Epithelial cell of esophagus (primary cell): ENCODE data around the gene TMC3.

Experiments used
- DNase-seq: peaks from one replicate; pipeline ENCODE4 v3.0.0; 2010; ENCODE audit warnings: low read depth
- H3K4me3 ChIP-seq: 2 replicates; pipeline ENCODE4 v1.5.1; 2011; ENCODE audit warnings: mild to moderate bottlenecking, low read length, control low read depth
- TF ChIP-seq, protein P1 (sequence below): IDR thresholded peaks from 2 replicates; pipeline ENCODE4 v1.5.1; 2011; ENCODE audit warnings: low read depth, mild to moderate bottlenecking, low read length, control low read depth, inconsistent platforms; ENCODE audit not compliant: insufficient read depth; ENCODE audit errors: missing control alignments

The TMC3 gene

DNA sequence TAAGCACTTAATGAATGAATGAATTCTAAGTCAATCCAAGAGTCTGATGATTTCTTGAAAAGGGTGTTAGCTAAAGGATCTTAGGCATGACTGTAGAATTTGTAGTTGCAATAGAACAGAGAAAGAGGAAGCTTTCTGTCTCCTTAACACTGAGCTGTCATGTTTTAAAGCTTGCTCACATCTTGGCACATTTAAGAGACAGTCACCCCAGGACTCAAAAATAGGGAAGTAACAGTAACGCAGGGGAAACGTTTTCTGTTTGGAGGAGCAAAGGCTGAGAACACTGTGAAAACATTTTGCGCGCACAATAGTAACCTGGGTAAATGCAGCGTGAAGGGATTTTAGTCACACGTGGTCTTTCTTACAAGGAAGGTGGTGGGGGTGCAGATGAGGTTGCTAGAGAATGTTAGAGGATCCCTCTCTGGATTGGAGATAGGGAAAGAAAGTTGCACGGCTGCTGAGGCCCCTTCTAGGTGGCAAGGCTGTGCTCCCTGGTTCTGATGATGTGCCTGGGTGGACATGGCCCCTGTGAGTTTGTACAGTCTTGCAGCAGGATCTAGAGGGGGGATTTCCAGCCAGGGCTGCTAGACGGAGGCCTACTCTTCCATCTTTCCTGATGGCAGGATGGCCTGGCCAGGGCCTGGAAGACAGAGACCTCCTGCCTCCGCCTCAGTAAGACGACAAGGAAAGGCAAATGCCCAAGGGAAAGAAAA is 62.1 kb downstream of the TMC3 start:
- H3K4me3 ChIP-seq, result no peak overlapping the region
- TF ChIP-seq, protein P1, sequence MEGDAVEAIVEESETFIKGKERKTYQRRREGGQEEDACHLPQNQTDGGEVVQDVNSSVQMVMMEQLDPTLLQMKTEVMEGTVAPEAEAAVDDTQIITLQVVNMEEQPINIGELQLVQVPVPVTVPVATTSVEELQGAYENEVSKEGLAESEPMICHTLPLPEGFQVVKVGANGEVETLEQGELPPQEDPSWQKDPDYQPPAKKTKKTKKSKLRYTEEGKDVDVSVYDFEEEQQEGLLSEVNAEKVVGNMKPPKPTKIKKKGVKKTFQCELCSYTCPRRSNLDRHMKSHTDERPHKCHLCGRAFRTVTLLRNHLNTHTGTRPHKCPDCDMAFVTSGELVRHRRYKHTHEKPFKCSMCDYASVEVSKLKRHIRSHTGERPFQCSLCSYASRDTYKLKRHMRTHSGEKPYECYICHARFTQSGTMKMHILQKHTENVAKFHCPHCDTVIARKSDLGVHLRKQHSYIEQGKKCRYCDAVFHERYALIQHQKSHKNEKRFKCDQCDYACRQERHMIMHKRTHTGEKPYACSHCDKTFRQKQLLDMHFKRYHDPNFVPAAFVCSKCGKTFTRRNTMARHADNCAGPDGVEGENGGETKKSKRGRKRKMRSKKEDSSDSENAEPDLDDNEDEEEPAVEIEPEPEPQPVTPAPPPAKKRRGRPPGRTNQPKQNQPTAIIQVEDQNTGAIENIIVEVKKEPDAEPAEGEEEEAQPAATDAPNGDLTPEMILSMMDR, result no peak
- DNase-seq, result no peak

DNA sequence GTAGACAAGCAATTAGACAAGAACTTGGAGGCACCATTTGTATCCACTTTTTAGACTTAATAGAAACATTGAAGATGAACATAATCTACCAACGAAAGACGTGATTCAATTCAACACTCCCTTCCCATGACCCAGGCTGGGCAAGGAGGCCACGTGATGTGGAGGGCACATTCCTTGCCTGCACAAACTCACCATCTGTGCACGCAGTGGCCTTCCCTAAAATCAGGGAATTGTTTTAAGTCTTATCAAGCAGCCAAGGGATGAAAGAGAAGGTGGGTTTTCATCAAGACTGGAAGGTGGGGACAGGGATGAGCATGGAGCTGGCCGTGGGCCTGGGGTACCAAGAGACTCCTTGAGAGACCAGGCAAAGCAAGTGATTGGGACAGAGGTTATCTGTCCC is 63.5 kb downstream of the TMC3 start:
- DNase-seq, result no peak
- no peak overlapping the region for H3K4me3 ChIP-seq
- TF ChIP-seq, protein P1, result no peak

GRCh38 chr15:81309647-81310450 is 64.2 kb downstream of the TMC3 start:
- DNase-seq, result no peak
- TF ChIP-seq, protein P1, result no peak
- no peak overlapping the region for H3K4me3 ChIP-seq

DNA sequence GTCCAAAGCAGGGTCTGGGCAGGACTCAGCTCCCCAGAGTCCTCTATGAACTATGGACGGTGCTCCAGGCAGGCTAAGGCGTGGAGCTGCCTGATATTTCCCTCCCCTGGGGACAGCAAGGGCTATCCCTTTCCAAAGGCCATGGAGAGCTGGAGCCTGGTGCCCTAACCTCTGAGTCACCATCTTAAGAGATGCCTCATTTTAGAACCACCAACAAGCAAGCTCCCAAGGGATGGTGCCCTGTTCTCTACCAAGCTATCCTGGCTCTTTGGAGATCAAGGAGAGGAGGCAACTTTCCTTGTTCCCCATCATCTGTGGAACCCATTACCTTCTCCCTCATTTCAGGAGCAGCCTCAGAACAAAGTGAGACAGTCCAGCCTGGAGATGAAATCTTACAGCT is 65.8 kb downstream of the TMC3 start:
- no peak overlapping the region for H3K4me3 ChIP-seq
- TF ChIP-seq, protein P1, result no peak
- no peak for DNase-seq

GRCh38 chr15:81304226-81304625 is 69.8 kb downstream of the TMC3 start:
- DNase-seq, result peak; percentile 68
- H3K4me3 ChIP-seq, result no peak overlapping the region
- TF ChIP-seq, protein P1, result no peak

- TF ChIP-seq, protein P1, result no peak
- H3K4me3 ChIP-seq, result no peak overlapping the region
- peak; percentile 48 for DNase-seq
Measured at GRCh38 chr15:81303244-81304225, 70.5 kb downstream of the TMC3 start.
